AG10803 (cell line): ENCODE results near the gene PLEKHJ1.

ENCODE experiments used
- DNase-seq: peaks from one replicate; pipeline ENCODE4 v3.0.0; 2010; ENCODE audit warnings: low read depth
- H3K4me3 ChIP-seq: 2 replicates; pipeline ENCODE4 v1.5.1; 2011; ENCODE audit warnings: mild to moderate bottlenecking, low read length, control low read depth
- TF ChIP-seq, protein P1 (sequence below): conservative IDR thresholded peaks from 2 replicates; pipeline ENCODE4 v1.5.1; 2011; ENCODE audit warnings: mild to moderate bottlenecking, low read length, control low read depth, inconsistent platforms

Gene PLEKHJ1

DNA sequence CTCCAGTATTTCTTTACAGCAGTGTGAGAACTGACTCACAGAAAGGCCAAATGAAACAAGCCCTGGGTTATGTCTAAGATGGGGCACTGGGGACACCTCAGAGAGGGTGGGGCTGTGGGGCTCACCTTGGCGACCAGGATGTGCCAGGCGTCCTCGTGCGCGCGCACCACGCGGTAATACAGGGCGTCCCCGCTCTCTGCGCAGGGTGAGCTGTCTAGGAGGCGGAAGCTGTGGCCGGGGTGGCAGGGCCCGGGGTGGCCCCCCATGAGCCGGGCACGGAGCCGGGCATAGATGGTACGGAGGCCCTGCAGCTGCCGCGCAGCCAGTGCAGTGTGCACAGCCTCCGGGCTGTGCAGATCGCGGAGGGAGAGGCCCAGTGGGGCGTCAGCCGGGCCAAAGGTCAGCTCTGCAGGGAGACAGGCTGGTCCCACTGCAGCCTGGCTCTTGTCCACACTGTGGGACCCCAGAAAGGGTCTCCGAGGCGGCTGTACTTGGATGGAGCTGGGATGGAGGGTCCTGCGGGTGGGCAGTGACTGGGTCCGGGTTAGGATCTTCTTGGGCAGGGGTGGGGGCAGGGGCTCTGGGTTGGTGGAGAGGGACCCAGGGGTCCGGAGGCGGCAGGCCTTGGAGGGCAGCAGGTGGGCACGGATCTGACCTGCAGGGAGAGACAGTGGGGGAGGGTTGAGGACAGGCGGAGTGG is 42.5 kb upstream of the PLEKHJ1 start:
- TF ChIP-seq, protein P1, sequence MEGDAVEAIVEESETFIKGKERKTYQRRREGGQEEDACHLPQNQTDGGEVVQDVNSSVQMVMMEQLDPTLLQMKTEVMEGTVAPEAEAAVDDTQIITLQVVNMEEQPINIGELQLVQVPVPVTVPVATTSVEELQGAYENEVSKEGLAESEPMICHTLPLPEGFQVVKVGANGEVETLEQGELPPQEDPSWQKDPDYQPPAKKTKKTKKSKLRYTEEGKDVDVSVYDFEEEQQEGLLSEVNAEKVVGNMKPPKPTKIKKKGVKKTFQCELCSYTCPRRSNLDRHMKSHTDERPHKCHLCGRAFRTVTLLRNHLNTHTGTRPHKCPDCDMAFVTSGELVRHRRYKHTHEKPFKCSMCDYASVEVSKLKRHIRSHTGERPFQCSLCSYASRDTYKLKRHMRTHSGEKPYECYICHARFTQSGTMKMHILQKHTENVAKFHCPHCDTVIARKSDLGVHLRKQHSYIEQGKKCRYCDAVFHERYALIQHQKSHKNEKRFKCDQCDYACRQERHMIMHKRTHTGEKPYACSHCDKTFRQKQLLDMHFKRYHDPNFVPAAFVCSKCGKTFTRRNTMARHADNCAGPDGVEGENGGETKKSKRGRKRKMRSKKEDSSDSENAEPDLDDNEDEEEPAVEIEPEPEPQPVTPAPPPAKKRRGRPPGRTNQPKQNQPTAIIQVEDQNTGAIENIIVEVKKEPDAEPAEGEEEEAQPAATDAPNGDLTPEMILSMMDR = no peak
- no peak for DNase-seq

DNA sequence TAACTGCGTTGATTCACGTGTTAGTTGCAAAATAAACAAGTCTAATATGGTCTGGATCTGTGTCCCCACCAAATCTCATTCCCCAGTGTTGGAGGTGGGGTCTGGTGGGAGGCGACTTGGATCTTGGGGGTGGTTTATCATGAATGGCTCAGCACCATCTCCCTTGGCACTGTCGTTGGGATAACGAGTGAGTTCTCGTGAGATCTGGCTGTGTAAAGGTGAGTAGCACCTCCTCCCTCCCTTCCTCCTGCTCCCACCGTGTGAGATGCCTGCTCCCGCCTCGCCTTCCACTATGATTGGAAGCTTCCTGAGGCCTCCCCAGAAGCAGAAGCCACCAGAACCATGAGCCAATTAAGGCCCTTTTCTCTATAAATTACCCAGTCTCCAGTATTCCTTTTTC is 41.0 kb upstream of the PLEKHJ1 start:
- no peak for DNase-seq
- TF ChIP-seq, protein P1 = no peak
- no peak overlapping the region for H3K4me3 ChIP-seq

More for the DNA sequence above, 42.5 kb upstream of the PLEKHJ1 start:
- H3K4me3 ChIP-seq = no peak overlapping the region

DNA sequence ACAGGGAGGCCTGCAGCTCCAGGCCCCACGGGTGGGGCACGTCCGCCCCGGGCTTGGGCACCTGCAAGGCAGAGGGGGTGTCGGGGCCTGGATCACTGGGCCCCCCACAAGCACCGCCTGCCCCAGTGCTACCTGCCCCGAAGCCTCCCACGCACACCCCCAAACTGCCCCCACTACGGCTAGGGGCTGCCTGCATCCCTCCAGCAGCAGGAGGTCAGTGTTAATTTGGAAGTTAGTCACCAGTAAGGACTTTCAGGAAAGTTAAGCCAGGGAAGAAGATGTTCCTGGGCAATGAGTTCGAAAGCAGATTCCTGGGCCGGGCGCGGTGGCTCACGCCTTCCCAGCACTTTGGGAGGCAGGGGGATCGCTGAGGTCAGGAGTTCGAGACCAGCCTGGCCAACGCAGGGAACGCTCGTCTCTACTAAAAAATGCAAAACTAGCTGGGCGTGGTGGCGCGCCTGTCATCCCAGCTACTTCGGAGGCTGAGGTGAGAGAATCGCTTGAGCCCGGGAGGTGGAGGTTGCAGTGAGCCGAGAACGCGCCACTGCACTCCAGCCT is 40.4 kb upstream of the PLEKHJ1 start:
- TF ChIP-seq, protein P1 = no peak
- H3K4me3 ChIP-seq = no peak overlapping the region
- no peak for DNase-seq

DNA sequence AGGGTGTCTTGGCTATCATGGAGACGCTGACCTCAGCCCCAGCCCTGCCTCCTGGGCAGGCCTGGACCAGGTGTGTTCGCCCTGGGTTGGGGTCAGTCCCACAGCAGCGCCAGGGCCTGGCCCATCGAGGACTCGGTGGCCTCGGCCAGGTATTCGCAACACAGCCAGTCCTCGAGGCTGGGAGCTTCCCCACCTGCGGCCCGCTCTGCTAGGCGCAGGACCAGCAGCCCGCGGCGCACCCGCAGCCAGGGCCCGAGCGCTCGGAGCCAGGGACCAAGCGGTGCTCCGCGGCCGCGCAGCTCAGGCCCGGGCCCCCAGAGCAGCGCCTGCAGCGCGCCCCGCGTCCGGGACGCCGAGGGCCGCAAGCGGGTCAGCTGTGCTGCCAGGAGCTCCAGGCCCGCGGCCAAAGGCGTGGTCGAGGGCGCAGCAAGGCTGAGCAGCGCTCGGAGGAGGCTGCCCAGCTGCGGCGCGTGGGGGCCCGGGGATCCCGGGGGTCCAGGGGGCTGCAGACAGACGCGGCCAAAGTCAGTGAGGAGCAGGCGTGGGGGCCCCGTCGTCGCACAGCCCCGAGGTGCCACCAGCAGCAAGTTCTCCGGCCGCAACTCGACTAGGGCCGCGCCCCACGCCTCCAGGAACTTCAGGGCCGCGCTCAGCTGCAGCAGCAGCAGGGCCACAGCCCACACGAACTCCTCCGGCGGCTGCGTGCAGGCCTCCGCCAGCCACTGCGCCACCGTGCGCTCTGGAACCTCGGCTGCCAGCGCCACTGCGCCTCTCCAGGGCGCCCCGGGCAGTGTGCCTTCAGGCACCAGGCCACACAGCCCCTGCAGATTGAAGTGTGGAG is 39.7 kb upstream of the PLEKHJ1 start:
- H3K4me3 ChIP-seq = no peak overlapping the region
- no peak for DNase-seq
- TF ChIP-seq, protein P1 = no peak

DNA sequence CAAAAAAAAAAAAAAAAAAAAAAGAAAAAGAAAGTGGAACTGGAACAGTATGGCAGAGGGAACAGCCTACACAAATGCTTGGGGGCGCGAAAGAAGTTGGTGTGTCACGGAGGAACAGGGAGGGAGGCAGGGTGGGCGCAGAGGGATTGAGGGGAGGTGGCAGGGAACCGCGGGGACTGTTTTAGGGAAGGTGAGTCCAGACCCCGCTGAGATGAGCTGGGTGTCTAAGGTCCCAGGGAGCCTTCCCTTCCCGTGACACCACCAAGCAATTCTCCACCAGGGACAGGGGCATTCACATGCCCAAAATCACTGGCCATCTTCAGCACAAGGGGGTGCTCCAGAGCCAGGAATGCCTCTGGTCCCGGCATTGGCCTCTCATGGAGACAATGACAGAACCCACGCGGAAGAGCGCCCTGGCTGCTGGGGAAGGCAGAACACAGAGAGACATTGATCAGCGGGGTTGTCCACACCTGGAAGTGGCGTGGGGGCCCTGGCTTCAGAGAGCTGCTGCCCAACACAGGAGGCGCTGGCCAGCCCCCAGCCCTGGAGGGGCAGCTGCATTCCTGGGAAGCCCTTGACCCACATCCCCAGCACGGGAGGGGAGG is 38.9 kb upstream of the PLEKHJ1 start:
- TF ChIP-seq, protein P1 = peak; percentile 65
- no peak overlapping the region for H3K4me3 ChIP-seq
- DNase-seq = peak; percentile 67

DNA sequence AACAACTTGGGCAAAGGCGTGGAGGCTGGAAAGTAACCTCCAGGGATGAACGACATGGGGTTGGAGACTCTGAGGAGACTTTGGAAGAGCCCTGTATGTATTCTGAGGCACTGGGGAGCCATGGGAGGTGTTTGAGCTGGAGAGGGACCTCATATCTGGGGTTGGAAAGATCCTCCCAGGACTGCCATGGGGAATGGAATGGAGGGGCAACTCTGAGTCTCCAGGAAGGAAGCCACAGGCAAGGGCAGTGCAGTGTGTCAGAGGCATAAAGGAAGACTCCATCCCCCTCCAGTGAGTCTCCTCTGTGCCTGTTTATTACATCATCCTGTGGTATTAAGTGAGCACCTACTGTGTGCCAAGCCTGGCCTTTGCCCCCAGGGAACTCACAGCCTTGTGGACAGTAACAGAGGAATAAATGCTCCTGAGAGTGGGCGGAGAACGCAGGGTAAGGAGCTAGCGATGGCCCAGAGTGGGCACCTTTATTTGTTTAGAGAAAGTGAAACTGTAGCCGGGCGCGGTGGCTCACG is 38.1 kb upstream of the PLEKHJ1 start:
- peak overlapping the region; percentile 50 for H3K4me3 ChIP-seq
- TF ChIP-seq, protein P1 = no peak
- no peak for DNase-seq
